K562 (cell line): ENCODE data around the gene RAB1B. TPM values are rescaled to one million over a fixed set of nuclear protein-coding genes. Genes with fewer than 3 reads are reported as not detected.

Source experiments
- ASH1L ChIP-seq: fragments of 450-650 bp; IDR thresholded peaks from 2 replicates; pipeline ENCODE4 v1.6.1; 2018; ENCODE audit warnings: borderline replicate concordance, mild to moderate bottlenecking, low read depth; ENCODE audit not compliant: partially characterized antibody
- ATF3 ChIP-seq, 2 experiments: fragments of 450-650 bp in 1 of 2; sonication (generic) in 1 of 2; formaldehyde crosslinking in 1 of 2; IDR thresholded peaks in 1 of 2; conservative IDR thresholded peaks in 1 of 2; 2 replicates each; pipeline versions ENCODE4 v1.6.1 to v1.8.1; 2016 to 2023; ENCODE audit warnings: mild to moderate bottlenecking in 2 of 2, moderate library complexity in 2 of 2, inconsistent platforms in 1 of 2, missing genetic modification reagents in 1 of 2
- GTF3C2 ChIP-seq: IDR thresholded peaks from 3 replicates; pipeline ENCODE4 v1.6.1; 2011; ENCODE audit warnings: borderline replicate concordance, mild to moderate bottlenecking, moderate library complexity; ENCODE audit not compliant: insufficient read length; ENCODE audit errors: extremely low read depth
- HOMEZ ChIP-seq: fragments of 250-450 bp; sonication (Bioruptor Pico); IDR thresholded peaks from 2 replicates; pipeline ENCODE4 v1.4.0; 2020; ENCODE audit warnings: mild to moderate bottlenecking, moderate library complexity
- MAZ ChIP-seq, 2 experiments: fragments of 450-650 bp in 1 of 2; sonication (generic) in 1 of 2; formaldehyde crosslinking; IDR thresholded peaks in 1 of 2; conservative IDR thresholded peaks in 1 of 2; 2 replicates each; pipeline versions ENCODE4 v1.4.0 to v1.5.0; 2020; ENCODE audit warnings: mild to moderate bottlenecking in 1 of 2, missing genetic modification reagents in 1 of 2
- NUFIP1 ChIP-seq: fragments of 450-650 bp; IDR thresholded peaks from 2 replicates; pipeline ENCODE4 v1.6.1; 2018; ENCODE audit not compliant: partially characterized antibody
- SRF ChIP-seq, 2 experiments: fragments of 250-450, 450-650 bp in 1 of 2; sonication (Bioruptor Pico) in 1 of 2; sonication (generic) in 1 of 2; formaldehyde crosslinking; IDR thresholded peaks; 2 replicates each; pipeline versions ENCODE4 v1.5.0 to v1.5.1; 2020 to 2022; ENCODE audit warnings: mild to moderate bottlenecking in 1 of 2, missing genetic modification reagents in 1 of 2
- TFAP4 ChIP-seq: sonication (generic); formaldehyde crosslinking; IDR thresholded peaks from 2 replicates; pipeline ENCODE4 v1.8.0; 2022; ENCODE audit warnings: missing genetic modification reagents, mild to moderate bottlenecking, moderate library complexity, borderline replicate concordance
- VEZF1 ChIP-seq: fragments of 200-800 bp; sonication (Bioruptor generic); IDR thresholded peaks from 2 replicates; pipeline ENCODE4 v1.6.1; 2017; ENCODE audit warnings: missing genetic modification characterization, missing compliant biosample characterization
- ZC3H4 ChIP-seq: sonication (generic); formaldehyde crosslinking; IDR thresholded peaks from 2 replicates; pipeline ENCODE4 v1.9.0; 2021; ENCODE audit warnings: missing genetic modification reagents, borderline replicate concordance
- ZNF175 ChIP-seq: fragments of 200-800 bp; sonication (Bioruptor generic); IDR thresholded peaks from 2 replicates; pipeline ENCODE4 v1.6.1; 2016; ENCODE audit warnings: low read depth, mild to moderate bottlenecking, missing genetic modification characterization, missing compliant biosample characterization
- ZNF740 ChIP-seq, 3 experiments: fragments of 200-800 bp in 1 of 3; sonication (Bioruptor generic) in 1 of 3; sonication (generic) in 1 of 3; formaldehyde crosslinking in 1 of 3; IDR thresholded peaks; 2 replicates each; pipeline versions ENCODE4 v1.6.1 to v1.8.0; 2016 to 2022; ENCODE audit warnings: mild to moderate bottlenecking in 2 of 3, missing compliant biosample characterization in 2 of 3, missing genetic modification characterization in 2 of 3, missing genetic modification reagents in 1 of 3
- ZNF764 ChIP-seq: fragments of 250-450 bp; sonication (Bioruptor Pico); IDR thresholded peaks from 2 replicates; pipeline ENCODE4 v1.4.0; 2020; ENCODE audit warnings: low read depth, mild to moderate bottlenecking, moderate library complexity
- polyA plus RNA-seq, 8 experiments: library from polyadenylated mRNA; depleted of rRNA in 4 of 8; stranded (reverse) in 5 of 8; unstranded in 3 of 8; fragments of >200 nt; fragmentation: Nextera tagmentation in 2 of 8; fragmentation: Illumina TruSeq in 1 of 8; extraction: Ambion mirVana in 2 of 8; extraction: Trizol in 1 of 8; gene quantifications; 2 replicates each; pipeline versions ENCODE4 v1.2.1 to v1.2.3, GENCODE V29; 2011 to 2014; ENCODE audit warnings: inconsistent platforms in 1 of 8, missing spikeins in 1 of 8
- total RNA-seq, 7 experiments: library from RNA; depleted of rRNA in 6 of 7; stranded (reverse); fragments of >200 nt in 6 of 7; fragmentation: Illumina TruSeq in 2 of 7; extraction: Trizol in 2 of 7; gene quantifications; 2 replicates each; pipeline versions ENCODE4 v1.2.1 to v1.2.3, GENCODE V29; 2011 to 2021; ENCODE audit warnings: low replicate concordance in 1 of 7

RAB1B gene
- total and polyA plus RNA-seq, 9 of the 15 experiments (the other 6 are each of a cell fraction or from before 2014, with no cell fraction given): 5.6 to 146 (median 98.6) TPM

GRCh38 chr11:66288671-66289547 is 20.5 kb downstream of the RAB1B start, which contains the start of gene YIF1A (continued):
- TF ChIP-seq VEZF1 (peak; percentile 98), ATF3 (IDR thresholded peaks at IDR 0.05) (peak; percentile 71), ATF3 (CRISPR knock-in tag; conservative IDR thresholded peaks at IDR 0.05) (peak; percentile 46; the same call in 1 of the 2 replicates), MAZ (CRISPR knock-in tag; conservative IDR thresholded peaks at IDR 0.05 in 1 of 2, IDR thresholded peaks at IDR 0.05 in 1 of 2) (peak; percentile 75 to 94), ZC3H4 (CRISPR knock-in tag) (peak; percentile 73; the same call in 1 of the 2 replicates), TFAP4 (CRISPR knock-in tag) (peak; percentile 81), ZNF740 (CRISPR knock-in tag; IDR thresholded peaks at IDR 0.05) (peak; percentile 89), ZNF740 (tag; IDR thresholded peaks at IDR 0.05) (peak in 1 of 2 experiments; percentile 79; a peak in 1 of 4 replicates), GTF3C2 (no peak), ZNF764 (no peak), SRF (CRISPR knock-in tag; IDR thresholded peaks at IDR 0.05) (peak in 1 of 2 experiments; percentile 20; a peak in 1 of 4 replicates), ZNF175 (CRISPR knock-in tag) (no peak), HOMEZ (CRISPR knock-in tag) (no peak), NUFIP1 (no peak), ASH1L (peak; percentile 96)
